NCI-H774 (cell line): ENCODE measurements around the gene ART4.

Experiments used
- DNase-seq: peaks from one replicate; lab custom pipeline; 2025; lab: John Stamatoyannopoulos, UW

Gene ART4, protein sequence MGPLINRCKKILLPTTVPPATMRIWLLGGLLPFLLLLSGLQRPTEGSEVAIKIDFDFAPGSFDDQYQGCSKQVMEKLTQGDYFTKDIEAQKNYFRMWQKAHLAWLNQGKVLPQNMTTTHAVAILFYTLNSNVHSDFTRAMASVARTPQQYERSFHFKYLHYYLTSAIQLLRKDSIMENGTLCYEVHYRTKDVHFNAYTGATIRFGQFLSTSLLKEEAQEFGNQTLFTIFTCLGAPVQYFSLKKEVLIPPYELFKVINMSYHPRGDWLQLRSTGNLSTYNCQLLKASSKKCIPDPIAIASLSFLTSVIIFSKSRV

DNA sequence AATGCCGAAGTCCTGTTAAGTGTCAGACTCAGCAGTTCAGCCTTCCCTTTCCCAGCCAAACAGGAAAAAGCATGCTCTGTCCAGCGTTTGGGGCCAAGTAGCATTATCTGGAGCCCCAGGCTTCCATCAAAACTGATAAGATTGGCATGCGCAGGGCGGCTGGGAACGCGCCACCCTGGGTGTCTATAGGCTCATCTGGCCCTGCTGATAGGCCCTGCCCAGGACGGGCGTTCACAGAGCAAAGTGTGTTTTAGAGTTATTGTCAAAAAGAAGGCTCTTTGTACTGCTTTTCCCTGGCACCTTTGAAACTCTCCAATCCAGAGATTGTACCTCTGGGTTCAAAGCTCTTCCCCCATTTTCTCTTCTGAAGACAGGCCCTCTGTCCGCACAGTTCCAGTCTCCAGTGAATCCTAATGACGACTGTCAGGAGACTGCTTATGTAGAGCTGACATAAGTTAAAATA is at the start of gene ART4:
Gene ART4, minus strand, starts transcription at position 102 of the 463 bp plus-strand sequence. CDS start 413 bp downstream, outside the sequence.
- DNase-seq: no peak

DNA sequence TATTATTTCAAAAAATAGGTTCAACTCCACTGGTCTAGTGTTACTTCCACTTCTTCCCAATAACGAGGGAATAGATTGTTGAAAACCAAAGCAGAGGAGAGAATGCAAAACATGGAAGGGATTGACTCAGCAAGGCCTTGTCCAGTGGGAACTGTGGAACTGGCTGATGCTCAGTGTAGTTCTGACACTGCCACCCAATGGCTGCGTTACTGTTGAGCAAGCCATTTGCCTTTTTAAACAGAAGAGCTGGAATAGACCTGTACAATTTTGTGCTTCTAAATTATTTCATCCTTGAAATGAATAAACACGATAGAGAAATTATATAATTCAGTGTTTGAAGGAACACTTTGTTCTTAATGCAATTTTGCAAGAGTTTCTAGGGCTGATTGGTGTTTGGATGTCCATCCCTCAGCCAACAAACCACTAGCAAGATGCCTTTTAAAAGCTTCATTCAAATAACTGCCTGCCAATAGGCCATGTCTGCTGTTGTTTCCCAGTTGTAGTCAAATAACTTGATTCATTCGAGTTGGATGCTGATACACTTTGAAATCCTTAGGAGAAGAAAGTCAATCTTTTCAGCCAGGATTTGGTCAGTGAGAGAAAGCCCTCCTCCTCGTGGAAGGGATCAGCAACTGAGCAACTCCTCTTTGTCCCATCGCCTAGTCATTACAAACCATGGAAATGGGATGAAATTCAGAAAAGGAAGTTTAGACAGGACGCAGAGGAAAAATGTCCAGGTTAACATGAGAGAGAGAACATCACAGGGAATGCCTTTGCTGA is 49.6 kb upstream of the ART4 start:
- DNase-seq: no peak

DNA sequence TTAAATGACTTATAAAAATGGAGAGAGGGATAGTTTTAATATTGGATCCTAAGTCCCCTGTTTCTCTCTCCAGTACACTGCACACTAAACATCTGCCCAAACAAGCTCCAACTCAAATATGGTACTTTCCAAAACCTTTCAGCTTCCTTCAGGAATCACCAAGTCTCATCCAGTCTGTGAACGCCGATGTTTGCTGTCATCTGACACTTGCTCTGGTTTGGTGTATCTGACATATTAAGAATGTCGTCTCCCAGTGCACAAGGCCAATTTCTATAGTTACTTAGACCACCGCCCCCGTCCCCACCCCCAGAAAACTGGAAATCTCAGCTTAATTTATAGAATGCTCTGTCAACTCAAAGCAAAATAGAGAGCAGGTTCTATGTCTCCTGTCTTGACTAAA is 47.4 kb upstream of the ART4 start:
- DNase-seq: no peak

DNA sequence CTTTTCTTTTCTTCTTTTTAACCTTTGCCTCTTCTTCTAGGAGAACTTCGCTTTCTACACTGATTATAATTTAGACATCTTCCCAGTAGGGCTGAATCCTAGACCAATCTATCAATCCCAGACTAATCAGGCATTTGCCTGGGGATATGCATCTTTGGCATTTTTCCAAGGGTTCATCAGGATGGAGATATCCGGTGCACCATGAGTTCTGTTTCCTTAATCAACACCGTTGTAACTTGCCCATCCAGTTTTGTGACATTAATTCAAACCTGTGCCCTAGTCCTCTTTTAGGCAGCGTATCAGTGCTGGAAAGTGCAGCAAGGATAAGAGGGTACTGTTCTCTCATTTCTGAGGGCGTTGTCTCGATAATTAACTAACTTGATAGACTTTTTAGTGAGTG is 42.9 kb upstream of the ART4 start:
- DNase-seq: no peak

DNA sequence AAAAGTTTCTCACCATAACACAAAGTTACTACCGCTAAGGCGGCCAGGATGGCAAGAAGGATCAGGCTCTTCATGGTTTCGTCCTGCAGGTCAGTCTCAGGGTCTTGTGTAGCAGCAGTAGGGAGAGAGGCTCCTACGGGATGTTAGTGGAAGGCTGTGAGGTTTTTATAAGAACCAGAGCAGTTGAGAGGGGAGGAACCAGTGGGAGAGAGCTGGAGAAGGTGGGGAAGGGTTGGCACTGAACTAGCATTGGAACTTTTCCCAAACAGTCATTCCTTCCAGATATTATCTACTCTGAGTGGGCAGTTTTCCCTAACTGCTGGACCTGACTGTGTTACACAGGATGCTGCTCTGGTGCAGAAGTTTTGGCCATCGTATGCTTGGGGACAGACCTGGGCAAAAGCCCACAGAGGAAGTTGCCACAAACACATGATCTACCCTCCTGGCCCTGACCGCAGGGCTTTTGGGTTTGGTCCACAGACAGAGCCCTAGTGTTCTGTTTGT is 42.4 kb upstream of the ART4 start, which contains the start of gene MGP:
Gene MGP, minus strand, starts transcription at position 137 of the 504 bp plus-strand sequence. Its CDS starts 63 bp downstream, at position 74.
- DNase-seq: no peak

DNA sequence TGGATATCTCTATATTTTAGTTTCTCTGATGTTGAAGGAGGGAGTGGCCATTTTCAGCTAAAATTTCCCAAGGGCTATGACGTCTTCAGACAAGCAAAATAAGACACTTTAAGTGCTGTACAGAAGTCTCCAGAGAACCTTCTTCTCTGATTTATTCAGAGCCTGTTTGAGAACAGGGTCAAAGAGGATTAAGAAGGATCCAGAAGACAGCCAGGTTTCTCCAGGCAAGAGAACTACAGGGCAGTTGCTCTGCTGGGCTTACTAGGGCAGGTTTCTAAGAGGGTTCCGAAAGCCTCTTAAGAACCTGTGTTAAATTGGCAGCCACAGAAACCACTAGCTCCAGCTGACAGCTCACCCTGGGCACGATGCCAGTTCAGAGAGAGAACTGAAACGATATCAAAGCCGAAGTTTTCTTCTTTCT is 41.1 kb upstream of the ART4 start:
- no peak for DNase-seq

DNA sequence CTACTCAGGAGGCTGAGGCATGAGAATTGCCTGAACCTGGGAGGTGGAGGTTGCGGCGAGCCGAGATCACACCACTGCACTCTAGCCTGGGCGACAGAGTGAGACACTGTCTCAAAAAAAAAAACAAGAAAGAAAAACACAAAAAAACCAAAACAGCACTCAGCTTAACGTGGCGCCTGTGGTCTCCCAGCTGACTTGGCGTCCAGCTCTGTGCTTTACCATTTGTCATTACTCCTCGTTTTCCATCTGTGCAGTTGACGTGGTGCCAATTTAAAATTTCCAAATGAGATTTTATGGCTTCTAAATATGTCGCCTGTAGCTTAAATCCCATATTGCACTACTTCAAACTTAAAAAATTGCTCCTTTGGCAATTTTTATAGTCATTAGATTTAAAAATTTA is 40.4 kb upstream of the ART4 start:
- no peak for DNase-seq

DNA sequence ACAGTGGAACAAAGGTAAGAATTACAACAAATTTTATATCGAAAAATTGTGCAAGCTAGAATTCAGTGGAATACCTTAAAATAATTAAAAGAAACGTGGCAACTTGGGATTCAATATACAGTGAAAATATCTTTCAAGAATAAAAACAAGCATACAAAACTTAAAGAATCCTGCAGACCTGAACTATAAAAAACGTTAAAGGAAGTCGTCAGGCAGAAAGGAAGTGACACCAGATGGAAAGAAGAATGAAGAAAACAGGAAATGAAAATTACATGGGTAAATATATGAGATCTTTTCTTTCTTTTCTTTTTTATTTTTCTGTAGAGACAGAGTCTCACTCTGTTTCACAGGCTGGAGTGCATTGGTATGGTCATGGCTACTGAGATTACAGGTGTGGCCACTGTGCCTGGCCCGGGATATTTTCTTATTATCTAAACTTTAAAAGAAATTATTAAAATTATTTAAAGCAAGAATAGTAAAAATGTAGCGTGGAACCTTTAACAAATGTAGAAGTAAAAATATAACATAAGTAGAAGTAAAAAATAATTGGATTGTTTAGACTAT is 37.6 kb upstream of the ART4 start:
- DNase-seq: no peak

DNA sequence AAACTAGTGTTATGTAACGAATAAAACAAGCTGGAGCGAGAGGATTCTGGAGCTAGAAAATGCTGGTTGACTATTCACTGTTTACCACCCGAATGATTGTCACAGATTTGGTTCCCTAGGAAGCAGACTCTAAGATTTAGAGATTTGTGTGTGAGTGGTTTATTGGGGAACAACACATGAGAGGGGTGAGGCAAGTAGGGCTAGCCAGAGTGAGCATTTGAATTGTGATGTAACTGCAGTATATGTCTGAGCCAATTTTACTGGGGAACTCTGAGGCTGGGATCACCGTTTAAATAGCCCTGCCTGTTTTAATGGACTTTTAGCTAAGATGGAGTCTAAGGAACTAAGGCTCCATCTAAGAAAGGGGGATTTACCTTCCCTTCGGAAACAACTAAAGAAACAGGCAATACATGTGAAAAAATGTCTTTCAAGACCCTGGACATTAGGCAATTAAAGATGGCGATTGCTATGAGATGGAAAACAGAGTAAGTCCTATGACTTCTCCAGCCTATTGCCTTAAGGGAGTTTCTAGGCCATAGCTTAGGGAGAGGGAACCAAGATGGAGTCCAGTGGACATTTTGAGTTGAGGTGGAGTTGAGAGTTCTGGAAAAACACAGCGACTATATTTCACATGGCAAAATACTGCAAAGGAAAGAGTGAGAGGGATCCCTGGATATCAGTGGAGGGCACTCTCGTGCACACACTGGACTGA is 36.1 kb upstream of the ART4 start:
- DNase-seq: no peak

DNA sequence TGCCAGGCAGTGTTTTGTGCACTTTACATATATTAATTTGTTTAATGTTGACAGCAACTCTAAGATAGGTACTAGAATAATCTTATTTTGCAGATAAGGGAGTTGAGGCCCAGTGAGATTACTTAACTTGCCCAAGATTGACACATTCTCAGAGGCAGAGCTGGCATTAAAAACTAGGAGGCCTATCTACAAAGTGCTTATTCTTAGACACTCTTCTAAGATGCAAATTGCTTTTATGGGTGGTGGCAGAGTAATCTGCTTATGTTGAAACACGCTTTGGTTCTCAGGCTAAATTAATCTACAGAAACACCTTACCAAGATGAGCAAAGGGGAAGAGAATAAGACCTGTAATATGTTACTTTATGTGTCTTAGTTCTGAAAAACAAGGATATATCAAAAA is 35.2 kb upstream of the ART4 start:
- DNase-seq: no peak

DNA sequence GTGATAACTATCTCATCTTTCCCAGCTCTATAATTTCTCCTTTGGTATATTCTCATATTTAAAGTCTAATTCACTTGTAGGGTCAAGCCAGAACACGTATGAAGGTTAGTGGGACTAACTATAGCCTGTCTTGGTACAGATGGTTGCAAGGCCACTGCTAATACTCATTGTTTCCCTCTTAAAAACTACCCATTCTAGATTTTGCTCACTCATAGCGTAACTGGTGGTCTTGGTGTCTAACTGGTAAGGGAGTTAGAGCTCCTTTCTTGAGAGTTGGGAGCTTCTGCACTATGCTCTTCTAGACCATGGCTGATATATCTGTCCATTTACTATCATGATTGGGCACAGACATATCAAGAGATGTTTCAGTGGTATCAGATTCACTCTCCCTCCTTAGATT is 33.5 kb upstream of the ART4 start:
- DNase-seq: no peak

DNA sequence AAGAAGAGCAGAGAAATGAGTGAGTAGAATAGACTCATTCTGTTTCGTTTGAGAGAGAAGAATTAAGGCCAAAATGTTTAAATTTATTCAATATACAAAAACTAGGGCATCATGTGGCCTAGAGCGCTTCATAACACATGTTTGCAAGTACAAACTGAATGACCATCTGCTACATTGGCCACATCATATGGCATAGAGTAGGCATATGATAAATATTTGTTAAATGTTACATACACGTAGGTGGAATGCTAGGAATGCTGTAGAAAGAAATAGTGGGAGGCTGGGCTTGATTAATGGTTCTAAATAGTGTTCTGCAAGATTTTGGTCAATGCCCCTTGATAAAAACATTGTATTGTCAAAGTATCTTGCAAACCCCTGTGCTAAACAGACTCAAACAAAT is 31.6 kb upstream of the ART4 start:
- DNase-seq: no peak

DNA sequence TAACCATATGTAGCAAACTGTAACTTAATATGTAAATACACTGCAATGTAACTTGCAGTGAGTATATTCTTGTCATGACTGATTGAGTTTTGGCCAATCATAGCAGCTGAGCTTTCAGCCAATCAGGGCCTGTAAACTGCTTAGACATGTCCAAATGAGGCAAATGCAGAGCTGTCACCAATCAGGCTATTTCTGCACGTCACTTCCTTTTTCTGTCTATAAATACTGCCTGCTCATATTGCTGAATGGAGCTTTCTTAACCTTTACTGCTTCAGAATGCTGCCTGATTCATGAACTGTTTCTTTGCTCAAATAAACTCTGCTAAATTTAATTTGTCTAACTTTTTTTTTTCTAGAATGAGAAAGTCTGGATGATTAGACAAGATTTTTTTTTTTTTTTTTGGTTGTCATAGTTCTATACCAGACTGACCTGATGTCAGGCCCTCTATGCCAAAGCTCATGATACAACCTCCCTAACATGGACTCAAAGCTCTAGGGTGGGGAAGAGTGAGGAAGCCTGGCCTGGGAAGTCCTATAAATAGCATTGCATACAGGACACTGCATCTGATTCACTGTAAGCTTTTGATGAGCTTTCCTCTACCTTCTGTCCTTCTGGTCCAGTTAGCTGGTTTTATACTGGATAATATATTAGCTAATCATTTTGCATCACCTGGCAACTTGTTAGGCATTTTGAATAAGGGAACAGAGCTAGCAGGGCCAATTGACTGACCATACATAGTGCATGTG is 30.3 kb upstream of the ART4 start:
- no peak for DNase-seq

DNA sequence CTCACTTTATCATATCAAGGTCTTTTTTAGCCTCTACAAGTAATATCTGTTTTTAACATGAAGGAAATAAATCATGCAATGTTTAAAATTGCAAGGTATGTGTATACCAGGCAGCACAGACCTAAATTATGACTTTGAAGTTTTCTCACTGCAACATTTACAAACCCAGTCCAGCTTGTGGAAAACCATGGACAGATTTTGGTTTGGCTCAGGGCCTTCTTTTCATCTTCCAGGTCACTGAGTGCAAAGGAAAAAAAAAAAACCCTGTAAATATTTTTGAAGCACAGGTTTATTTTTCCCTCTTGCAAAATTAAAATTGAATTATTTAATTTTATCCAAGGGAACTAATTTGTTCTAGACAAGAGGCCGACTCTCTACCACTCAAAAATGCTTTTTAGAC is 28.6 kb upstream of the ART4 start:
- no peak for DNase-seq

DNA sequence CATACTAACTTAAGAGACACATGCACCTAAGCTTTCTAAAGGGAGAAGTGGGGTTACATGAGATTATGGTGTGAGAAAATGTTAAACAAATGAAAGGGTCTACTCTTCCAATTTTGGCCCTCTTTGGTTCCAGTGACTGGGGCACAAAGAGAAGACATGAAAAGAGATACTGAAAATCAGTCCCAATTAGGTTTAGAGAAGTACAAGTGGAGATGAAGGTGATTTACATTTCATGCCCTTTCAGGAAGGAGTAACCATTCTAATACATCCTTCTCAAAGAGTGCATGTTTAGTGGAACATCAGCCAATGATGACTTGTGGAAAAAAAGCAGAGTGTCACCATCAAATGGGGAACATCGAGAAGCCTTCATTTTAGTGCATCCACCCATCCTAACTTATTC is 27.9 kb upstream of the ART4 start:
- no peak for DNase-seq

DNA sequence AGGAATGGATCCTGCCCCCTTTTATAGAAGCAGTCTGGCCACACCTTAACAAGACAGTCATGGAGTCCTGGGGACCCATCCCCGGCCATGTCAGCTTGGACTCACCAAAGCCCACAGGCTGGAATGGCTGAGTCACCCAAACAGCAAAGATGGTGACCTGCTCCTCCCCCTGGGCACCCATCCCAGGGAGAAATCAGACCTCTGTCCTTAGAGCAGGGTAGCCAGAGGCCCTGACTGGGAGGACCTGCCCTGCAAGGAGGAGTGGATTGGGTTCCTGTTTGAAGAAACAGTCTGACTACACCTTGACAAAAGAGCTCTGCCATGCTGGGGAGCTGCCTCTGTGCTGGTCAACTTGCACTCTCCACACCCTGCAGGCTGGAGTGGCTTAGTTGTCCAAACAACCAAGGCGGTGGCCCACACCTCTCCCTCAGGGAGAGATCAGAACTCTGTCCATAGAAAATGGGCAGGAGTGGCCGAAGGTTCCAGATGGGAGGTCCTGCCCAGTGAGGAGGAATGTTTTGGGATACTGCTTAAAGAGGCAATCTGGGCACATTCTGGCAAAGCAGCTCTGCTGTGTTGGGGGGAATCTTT is 25.7 kb upstream of the ART4 start:
- no peak for DNase-seq

DNA sequence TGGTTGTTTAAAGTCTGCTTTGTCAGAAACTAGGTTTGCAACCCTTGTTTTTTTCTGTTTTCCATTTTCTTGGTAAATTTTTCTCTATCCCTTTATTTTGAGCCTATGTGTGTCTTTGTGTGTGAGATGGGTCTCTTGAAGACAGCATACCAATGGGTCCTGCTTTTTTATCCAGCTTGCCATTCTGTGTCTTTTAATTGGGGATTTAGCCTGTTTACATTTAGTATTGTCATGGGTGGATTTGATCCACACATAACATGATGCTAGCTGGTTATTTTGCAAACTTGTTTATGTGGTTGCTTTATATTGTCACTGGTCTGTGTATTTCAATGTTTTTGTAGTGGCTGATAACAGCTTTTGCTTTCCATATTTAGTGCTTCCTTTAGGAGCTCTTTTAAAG is 17.2 kb upstream of the ART4 start:
- DNase-seq: no peak

DNA sequence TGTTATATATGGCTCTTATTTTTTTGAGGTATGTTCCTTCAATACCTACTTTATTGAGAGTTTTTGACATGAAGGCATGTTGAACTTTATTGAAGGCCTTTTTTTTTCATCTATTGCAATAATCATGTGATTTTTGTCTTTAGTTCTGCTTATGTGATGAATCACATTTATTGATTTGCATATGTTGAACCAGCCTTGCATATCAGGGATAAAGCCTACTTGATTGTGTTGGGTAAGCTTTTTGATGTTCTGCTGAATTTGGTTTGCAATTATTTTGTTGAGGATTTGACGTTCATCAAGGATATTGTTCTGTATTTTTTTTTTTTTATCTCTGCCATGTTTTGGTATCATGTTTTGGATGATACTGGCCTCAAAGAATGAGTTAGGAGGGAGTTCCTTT is 15.2 kb upstream of the ART4 start:
- no peak for DNase-seq

DNA sequence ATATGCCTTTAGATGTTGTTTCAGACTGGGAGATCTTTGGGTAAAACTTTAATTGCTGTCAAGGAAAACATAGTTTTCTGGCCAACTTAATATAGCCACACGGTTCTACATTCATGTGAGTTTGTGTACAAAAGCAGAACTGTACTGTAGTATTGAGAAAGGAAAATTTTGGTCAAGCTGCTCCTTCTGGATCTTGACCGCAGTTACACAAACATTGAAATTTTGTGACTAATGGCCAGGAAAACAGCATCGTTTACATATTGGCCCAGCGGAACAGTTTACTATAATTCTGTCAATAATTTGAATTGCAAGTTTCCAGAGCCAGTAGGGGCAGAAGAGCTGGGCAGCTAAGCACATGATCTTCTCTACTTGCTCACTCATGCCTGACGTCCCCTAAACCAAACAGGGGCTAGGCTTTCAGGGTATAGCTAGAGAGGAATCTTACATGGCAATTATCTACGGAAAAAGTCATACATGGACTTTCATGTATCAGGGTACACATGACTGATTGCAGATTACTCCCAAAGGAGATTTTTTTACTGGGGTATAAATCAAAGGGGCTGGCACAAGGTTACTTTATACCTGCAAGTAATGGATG is 11.4 kb upstream of the ART4 start:
- no peak for DNase-seq

DNA sequence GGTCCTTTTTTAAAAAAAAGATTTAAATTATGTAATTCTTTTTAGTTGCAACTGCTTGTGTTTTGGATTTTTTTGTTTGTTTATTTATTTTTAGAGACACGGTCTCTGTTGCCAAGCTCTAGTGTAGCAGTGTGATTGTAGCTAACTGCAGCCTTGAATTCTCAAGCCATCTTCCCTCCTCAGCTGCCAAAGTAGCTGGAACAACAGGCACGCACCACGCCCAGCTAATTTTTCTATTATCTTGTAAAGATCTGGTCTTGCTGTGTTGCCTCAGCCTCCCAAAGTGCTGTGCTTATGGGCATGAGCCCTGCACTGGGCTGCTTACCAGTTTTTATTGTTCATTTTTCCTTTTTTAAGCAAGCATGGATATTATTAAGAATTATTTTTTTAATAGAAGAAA is 10.6 kb upstream of the ART4 start:
- no peak for DNase-seq

DNA sequence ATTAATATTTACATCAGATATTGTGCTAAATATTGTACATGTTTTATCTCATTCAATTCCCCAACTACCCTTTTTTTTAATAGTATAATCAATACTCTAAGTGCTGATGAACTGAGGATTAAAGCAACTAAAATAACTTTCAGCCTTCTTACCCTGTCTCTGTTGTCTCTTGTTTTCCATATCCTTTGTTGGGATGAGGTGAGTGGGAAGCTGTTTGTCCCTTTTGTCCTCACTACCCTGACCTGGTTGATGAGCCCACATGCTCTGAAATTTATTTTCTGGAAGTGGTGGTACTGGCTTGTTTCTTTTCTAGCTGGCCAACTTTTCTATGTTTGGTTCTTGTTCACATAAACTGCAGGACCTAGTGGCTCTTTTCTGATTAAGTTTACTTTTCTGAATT is 9.6 kb upstream of the ART4 start:
- DNase-seq: no peak
